ENCODE results near the gene CFAP57.

The CFAP57 gene

GRCh38 chr1:43256675-43257570 lies 84.8 kb downstream of the CFAP57 start:
- no peak for DNase-seq

GRCh38 chr1:43258370-43258769 lies 86.2 kb downstream of the CFAP57 start:
- DNase-seq = no peak

- no peak for DNase-seq
Measured at GRCh38 chr1:43265431-43265830, 93.3 kb downstream of the CFAP57 start.

- DNase-seq = no peak
Measured at GRCh38 chr1:43266881-43267280, 94.8 kb downstream of the CFAP57 start.

GRCh38 chr1:43267291-43267805 lies 95.2 kb downstream of the CFAP57 start:
- DNase-seq = no peak

- no peak for DNase-seq
Measured at GRCh38 chr1:43267818-43268425, 95.8 kb downstream of the CFAP57 start.

GRCh38 chr1:43269627-43270375 lies 97.7 kb downstream of the CFAP57 start, which contains the start of gene TMEM125:
Gene TMEM125 (plus strand): TSS chr1:43269983. CDS start chr1:43272723, 2,740 bp downstream.
- peak; percentile 90 for DNase-seq

GRCh38 chr1:43270421-43271095 lies 98.4 kb downstream of the CFAP57 start:
- DNase-seq = peak; percentile 100

- no peak for DNase-seq
Measured at GRCh38 chr1:43271186-43272118, 99.3 kb downstream of the CFAP57 start.

- no peak for DNase-seq
Measured at GRCh38 chr1:43272161-43272560, 100.0 kb downstream of the CFAP57 start.

- DNase-seq = no peak
Measured at GRCh38 chr1:43272576-43273571, 100.7 kb downstream of the CFAP57 start.

- DNase-seq = no peak
Measured at GRCh38 chr1:43273708-43274107, 101.6 kb downstream of the CFAP57 start.

- peak; percentile 84 for DNase-seq
Measured at GRCh38 chr1:43274125-43274803, 102.1 kb downstream of the CFAP57 start.

GRCh38 chr1:43274804-43275180 lies 102.7 kb downstream of the CFAP57 start:
- no peak for DNase-seq

- DNase-seq = no peak
Measured at GRCh38 chr1:43275826-43276620, 103.9 kb downstream of the CFAP57 start.

GRCh38 chr1:43276673-43277072 lies 104.5 kb downstream of the CFAP57 start:
- DNase-seq = no peak

- DNase-seq = no peak
Measured at GRCh38 chr1:43277116-43277876, 105.2 kb downstream of the CFAP57 start.

GRCh38 chr1:43279161-43279560 lies 107.0 kb downstream of the CFAP57 start:
- no peak for DNase-seq

All from NCI-H510A (cell line).